SK-N-MC (cell line): ENCODE measurements around the gene SHROOM3.

Source experiments
- DNase-seq: peaks from one replicate; pipeline ENCODE4 v3.0.0-alpha.2; 2011; ENCODE audit warnings: low read depth, low spot score
- H3K27ac ChIP-seq: fragments of 200-600 bp; sonication (generic); 2 replicates; pipeline ENCODE4 v1.5.1; 2016; ENCODE audit warnings: mixed run types
- H3K36me3 ChIP-seq: fragments of 200-600 bp; sonication (generic); 2 replicates; pipeline ENCODE4 v1.6.1; 2017; ENCODE audit warnings: antibody characterized with exemption, low read length, mixed read lengths; ENCODE audit not compliant: insufficient read depth
- H3K4me3 ChIP-seq: fragments of 200-600 bp; sonication (generic); 2 replicates; pipeline ENCODE4 v1.5.1; 2016
- H3K9ac ChIP-seq: fragments of 200-600 bp; sonication (generic); 2 replicates; pipeline ENCODE4 v1.8.0; 2017; ENCODE audit warnings: mixed run types, mixed read lengths; ENCODE audit not compliant: insufficient read length
- H3K9me3 ChIP-seq: fragments of 200-600 bp; sonication (generic); 2 replicates; pipeline ENCODE4 v1.6.1; 2017; ENCODE audit warnings: low read depth, mild to moderate bottlenecking, antibody characterized with exemption, low read length, moderate library complexity, mixed read lengths
- EZH2 ChIP-seq: fragments of 200-600 bp; sonication (generic); IDR thresholded peaks from one replicate; pipeline ENCODE4 v1.6.1; 2017; ENCODE audit warnings: antibody characterized with exemption
- FOXP2 ChIP-seq: optimal IDR thresholded peaks from 2 replicates; pipeline ENCODE3; 2011; ENCODE audit warnings: mild to moderate bottlenecking, moderate library complexity; ENCODE audit not compliant: insufficient read depth; ENCODE audit errors: extremely low read length, control extremely low read depth
- POLR2AphosphoS5 ChIP-seq: IDR thresholded peaks from 2 replicates; pipeline ENCODE4 v1.6.1; 2012; ENCODE audit warnings: mild to moderate bottlenecking, low read depth, low read length, borderline replicate concordance

Gene SHROOM3

DNA sequence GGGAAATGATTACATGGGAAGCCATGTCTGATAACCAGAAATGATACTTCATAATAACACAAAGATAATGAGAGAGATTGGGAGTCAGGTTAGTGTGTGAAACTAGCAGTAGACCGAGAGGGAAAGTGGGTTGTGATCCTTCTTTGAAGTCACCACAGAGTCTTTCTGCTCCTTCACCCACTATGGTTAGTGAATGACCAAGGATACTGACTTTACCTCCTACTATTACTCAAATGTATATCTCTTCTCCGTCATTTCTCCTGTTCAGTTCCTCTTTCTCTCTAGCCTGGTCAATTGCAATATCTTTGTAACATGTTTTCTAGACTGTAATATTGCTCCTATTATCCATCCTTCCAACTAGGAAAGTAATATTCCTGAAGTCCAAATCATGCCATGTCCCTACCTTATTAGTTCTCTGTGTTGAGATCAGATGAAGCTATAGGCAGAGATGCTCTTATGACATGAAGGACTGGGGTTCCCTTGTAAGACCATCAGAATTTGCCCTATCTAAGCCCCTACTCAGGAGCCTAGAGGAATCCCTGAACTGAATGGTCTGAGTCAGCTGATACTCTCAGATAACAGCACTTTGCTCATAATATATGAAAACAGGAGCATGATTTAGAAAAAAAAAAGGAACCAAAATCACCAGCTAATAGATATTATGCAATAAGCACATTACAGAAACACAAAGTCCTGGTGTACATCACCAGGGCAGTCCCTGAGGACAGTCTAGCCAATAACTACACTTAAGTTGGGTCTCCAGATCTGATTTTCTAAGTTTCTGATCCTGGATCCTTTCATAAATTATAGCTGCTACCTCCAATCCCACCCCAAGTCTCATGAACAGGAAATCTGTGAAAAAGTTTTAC, 81.2 kb downstream of the SHROOM3 start:
- Histone ChIP-seq H3K36me3 (no peaks in the 10 kb centered on the region), H3K9me3 (no peaks in the 10 kb centered on the region), H3K9ac (no peak overlapping the region), H3K27ac (no peak overlapping the region), H3K4me3 (no peak overlapping the region)
- TF ChIP-seq EZH2: no peak
- TF ChIP-seq FOXP2: no peak
- TF ChIP-seq POLR2AphosphoS5: no peak
- DNase-seq: no peak

DNA sequence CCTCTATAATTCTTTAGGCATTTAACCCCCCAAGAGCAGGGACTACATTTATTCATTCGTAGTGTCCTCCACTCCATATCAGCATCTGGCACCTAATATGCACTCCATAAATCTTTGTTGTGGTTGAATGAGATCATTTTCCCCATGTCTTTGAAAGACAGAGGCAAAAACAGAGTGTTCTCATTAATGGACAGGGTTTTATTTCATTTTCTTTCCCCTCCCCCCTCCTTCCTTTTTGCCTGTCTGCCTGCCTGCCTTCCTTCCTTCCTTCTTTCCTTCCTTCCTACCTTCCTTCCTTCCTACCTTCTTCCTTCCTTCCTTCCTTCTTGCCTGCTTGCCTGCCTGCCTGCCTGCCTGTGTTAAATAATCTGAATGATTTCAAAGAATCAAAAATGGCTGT, 83.2 kb downstream of the SHROOM3 start:
- TF ChIP-seq POLR2AphosphoS5 (no peak), EZH2 (no peak), FOXP2 (no peak)
- H3K27ac ChIP-seq: peak overlapping the region; percentile 11; the same call in 1 of the 2 replicates
- DNase-seq: no peak
- peak overlapping the region; percentile 28; the same call in 1 of the 2 replicates for H3K4me3 ChIP-seq
- H3K9me3 ChIP-seq: no peaks in the 10 kb centered on the region
- no peaks in the 10 kb centered on the region for H3K36me3 ChIP-seq
- H3K9ac ChIP-seq: peak overlapping the region; percentile 14

DNA sequence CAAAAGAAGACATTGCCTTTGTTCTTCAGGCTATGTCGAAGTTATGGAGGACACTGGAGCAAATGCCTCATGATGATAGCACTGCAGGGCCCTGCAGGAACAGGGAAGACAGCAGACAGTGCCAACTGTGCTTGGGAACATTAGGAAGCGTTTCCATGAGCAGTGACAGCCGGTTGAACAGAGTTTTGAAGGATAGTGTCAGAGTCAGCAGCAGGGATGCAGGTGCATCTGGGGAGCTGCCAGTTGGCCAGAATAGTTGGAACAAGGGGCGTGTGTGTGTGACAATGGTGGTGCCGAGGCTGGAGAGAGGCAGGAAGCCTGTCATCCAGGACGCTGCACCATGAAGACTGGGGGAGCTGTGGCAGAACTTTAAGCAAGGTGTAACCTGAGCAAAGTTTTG, 88.6 kb downstream of the SHROOM3 start:
- no peak overlapping the region for H3K4me3 ChIP-seq
- H3K9me3 ChIP-seq: no peaks in the 10 kb centered on the region
- DNase-seq: no peak
- H3K36me3 ChIP-seq: no peaks in the 10 kb centered on the region
- no peak overlapping the region for H3K27ac ChIP-seq
- TF ChIP-seq EZH2 (no peak), POLR2AphosphoS5 (no peak), FOXP2 (no peak)
- H3K9ac ChIP-seq: no peak overlapping the region

DNA sequence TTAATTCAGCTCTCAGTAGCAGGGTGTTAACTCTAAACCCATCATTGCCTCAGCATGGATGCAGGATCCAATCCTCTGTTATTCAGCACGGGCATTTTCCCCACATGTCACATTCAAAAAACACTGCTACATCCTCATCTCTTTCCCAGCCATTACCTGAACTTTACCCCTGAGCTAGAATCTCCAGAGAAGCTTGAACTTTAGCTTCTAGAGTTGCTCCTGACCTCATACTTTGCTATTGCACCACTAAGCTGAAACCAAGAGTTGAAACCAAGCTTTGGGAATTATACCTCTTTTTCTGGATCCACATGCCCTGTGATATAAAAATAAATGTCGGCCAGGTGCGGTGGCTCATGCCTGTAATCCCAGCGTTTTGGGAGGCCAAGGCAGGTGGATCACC, 90.7 kb downstream of the SHROOM3 start:
- TF ChIP-seq EZH2 (no peak), POLR2AphosphoS5 (no peak), FOXP2 (no peak)

DNA sequence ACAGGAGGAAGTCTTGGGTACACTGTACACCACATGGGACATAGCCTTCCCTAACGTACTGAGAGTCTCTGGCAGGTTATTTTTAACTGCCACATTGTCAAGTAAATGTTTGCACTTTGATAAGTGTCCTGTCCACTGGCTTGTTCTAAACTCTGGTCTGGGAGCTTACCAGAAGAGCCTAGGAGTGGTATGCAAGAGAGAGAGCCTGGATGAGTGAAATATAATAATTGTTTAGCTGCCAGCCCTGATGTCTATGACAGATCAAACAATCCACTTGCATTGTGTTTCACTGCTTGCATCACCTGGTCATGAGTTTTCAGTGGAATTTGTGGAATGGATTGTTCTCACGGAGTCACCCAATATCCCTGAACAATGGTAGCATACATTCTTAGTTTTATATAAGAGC, 91.6 kb downstream of the SHROOM3 start:
- DNase-seq: no peak
- Histone ChIP-seq H3K4me3 (no peak overlapping the region), H3K27ac (no peak overlapping the region), H3K9ac (no peak overlapping the region), H3K36me3 (no peaks in the 10 kb centered on the region), H3K9me3 (no peaks in the 10 kb centered on the region)
- TF ChIP-seq FOXP2 (no peak), POLR2AphosphoS5 (no peak), EZH2 (no peak)

More for the DNA sequence above, 90.7 kb downstream of the SHROOM3 start:
- no peaks in the 10 kb centered on the region for H3K9me3 ChIP-seq
- H3K9ac ChIP-seq: no peak overlapping the region
- DNase-seq: no peak
- H3K4me3 ChIP-seq: no peak overlapping the region
- H3K36me3 ChIP-seq: no peaks in the 10 kb centered on the region
- no peak overlapping the region for H3K27ac ChIP-seq

DNA sequence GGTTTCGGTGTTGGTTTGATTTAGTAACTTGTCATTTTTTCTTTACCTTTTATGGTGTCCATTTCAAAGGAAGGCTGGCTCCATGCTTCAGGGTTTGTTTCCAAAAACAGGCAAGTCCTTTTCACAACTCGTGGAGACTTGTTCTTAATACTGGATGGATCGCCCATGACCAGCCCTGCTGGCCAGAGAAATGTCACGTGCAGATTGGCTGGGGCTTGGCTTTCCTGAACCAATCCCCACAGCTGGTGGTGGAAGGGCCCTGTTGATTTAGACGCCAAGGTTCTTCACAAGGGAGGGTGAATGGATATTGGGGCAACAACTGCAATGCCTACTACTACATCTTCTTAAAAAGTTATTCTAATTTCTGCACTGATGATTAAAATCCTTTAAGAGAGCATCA, 92.6 kb downstream of the SHROOM3 start:
- DNase-seq: no peak
- Histone ChIP-seq H3K9ac (no peak overlapping the region), H3K9me3 (no peaks in the 10 kb centered on the region), H3K4me3 (no peak overlapping the region), H3K27ac (no peak overlapping the region), H3K36me3 (no peaks in the 10 kb centered on the region)
- TF ChIP-seq EZH2 (no peak), FOXP2 (no peak), POLR2AphosphoS5 (no peak)

DNA sequence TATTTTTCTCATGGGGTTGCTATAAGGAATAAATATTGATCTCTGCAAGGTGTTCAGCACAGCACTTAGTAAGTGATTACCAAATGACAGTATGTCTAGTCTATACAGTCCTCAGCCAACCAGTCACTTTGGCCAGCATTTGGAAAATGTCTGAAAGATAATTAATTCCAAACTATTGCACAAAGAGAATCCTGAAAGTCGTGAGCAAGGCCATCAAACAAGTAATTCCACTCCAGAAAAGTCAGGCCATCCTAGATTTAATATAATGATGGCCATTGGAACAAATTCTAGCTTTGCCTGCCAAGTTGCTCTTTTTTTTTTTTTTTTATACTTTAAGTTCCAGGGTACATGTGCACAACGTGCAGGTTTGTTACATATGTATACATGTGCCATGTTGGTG, 96.6 kb downstream of the SHROOM3 start:
- Histone ChIP-seq H3K9me3 (no peaks in the 10 kb centered on the region), H3K4me3 (no peak overlapping the region), H3K27ac (no peak overlapping the region), H3K9ac (no peak overlapping the region), H3K36me3 (no peaks in the 10 kb centered on the region)
- no peak for DNase-seq
- no peak for TF ChIP-seq FOXP2
- no peak for TF ChIP-seq POLR2AphosphoS5
- TF ChIP-seq EZH2: no peak

DNA sequence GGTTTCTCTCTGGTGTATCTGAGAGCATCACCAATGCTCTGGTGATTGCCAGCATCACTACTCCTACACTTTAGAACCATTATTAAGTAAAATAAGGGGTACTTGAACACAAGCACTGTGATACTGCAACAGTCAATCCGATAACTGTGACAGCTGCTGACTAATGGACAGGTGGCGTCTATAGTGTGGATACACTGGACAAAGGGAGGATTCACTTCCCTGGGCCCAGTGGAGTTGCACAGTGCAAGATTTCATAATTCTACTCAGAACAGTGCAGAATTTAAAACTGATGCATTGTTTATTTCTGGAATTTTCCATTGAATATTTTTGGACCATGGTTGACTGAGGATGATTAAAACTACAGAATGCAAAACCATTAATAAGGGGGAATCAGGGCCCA, 97.8 kb downstream of the SHROOM3 start:
- Histone ChIP-seq H3K9ac (no peak overlapping the region), H3K27ac (no peak overlapping the region), H3K36me3 (no peaks in the 10 kb centered on the region), H3K4me3 (no peak overlapping the region), H3K9me3 (no peaks in the 10 kb centered on the region)
- TF ChIP-seq POLR2AphosphoS5: no peak
- no peak for TF ChIP-seq EZH2
- TF ChIP-seq FOXP2: no peak
- no peak for DNase-seq

DNA sequence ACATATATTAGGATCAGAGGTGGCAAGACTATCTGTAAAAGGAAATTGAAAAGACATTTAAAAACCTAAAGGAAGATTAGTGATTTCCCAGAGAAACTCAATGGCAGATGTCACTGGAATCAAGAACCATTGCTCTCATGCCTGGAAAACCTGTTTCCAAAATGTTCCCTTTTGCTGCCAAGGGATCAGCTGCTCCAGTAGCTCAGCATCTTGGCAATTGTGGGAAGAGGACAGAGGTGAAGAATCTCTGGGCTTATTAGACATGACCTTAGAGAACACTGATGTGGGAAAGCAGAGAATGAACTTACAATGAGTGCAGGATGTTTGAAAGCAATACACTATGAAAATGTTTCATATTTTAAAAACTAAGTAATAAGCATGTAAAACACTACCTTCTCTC, 98.3 kb downstream of the SHROOM3 start:
- no peak for TF ChIP-seq FOXP2
- TF ChIP-seq POLR2AphosphoS5: no peak
- TF ChIP-seq EZH2: no peak
- no peak for DNase-seq
- Histone ChIP-seq H3K36me3 (no peaks in the 10 kb centered on the region), H3K27ac (no peak overlapping the region), H3K9ac (no peak overlapping the region), H3K4me3 (no peak overlapping the region), H3K9me3 (no peaks in the 10 kb centered on the region)
